CD4-positive, alpha-beta T cell treated with Interleukin-17A for 1 hour (primary cell): Measurements from ENCODE around the gene PLA1A.
A peak's percentile ranks its signal among the peaks of the same experiment; 100 is the strongest.
"Not testable (repeated sequence)": the region's sequence is repeated elsewhere in the genome, so short reads cannot be mapped to it uniquely, and the experiment has no call there.

Experiments used
- DNase-seq: peaks from one replicate; pipeline ENCODE4 v3.0.0-alpha.2; 2020

PLA1A gene, protein sequence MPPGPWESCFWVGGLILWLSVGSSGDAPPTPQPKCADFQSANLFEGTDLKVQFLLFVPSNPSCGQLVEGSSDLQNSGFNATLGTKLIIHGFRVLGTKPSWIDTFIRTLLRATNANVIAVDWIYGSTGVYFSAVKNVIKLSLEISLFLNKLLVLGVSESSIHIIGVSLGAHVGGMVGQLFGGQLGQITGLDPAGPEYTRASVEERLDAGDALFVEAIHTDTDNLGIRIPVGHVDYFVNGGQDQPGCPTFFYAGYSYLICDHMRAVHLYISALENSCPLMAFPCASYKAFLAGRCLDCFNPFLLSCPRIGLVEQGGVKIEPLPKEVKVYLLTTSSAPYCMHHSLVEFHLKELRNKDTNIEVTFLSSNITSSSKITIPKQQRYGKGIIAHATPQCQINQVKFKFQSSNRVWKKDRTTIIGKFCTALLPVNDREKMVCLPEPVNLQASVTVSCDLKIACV

DNA sequence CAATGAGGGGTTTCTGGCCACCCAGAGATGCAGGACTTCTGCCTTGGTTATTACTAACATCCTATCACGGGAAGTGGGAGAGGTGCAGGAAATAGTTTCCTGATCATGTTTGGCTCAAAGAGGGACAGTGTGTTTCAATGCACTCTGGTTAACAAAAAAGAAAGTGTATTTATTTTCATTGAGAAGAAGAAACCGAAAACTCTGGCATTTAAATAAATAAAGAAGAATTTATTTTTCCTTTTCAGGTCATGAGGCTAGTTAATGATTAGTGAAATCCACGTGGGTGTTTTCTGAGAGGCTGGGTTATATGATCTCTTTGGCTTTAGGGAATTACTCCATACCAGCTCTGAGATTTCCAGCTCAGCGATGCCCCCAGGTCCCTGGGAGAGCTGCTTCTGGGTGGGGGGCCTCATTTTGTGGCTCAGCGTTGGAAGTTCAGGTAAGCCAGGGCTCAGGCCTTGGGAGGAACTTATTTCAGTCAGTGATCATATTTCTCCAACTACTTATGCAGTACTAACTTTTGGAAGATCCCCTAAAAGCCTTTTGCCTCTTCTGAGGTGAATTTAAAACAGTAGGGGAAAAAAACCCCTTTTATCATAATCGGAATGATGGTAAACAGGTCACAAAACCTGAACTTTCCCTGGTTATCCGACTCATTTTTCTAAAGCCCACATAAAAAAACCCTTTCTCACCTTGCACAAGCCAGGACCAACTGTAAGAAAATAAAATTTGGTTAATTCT lies at the start of gene PLA1A:
Gene PLA1A (plus strand): TSS at position 338 of the 741 bp plus-strand sequence. CDS start 29 bp downstream, at position 367.
- no peak for DNase-seq

DNA sequence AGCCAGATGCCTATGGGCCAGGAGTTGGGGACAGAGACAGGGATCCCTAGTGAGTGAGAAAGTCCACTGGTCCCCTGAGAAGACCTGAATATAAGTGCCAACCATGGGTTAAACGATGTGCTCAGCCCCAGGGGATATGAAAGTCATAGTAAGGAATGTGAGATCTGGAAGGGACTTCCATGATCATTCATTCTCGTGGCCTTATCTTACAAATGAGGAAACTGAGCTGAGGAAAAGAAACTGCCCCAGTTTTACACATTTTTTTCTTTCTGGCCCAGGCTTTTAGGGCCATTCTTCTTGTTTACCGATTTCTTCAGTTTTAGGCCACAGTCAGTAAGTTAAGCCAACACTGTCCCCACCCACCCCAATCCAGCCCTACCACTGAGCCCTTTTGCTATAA lies 49.3 kb upstream of the PLA1A start:
- DNase-seq: no peak

DNA sequence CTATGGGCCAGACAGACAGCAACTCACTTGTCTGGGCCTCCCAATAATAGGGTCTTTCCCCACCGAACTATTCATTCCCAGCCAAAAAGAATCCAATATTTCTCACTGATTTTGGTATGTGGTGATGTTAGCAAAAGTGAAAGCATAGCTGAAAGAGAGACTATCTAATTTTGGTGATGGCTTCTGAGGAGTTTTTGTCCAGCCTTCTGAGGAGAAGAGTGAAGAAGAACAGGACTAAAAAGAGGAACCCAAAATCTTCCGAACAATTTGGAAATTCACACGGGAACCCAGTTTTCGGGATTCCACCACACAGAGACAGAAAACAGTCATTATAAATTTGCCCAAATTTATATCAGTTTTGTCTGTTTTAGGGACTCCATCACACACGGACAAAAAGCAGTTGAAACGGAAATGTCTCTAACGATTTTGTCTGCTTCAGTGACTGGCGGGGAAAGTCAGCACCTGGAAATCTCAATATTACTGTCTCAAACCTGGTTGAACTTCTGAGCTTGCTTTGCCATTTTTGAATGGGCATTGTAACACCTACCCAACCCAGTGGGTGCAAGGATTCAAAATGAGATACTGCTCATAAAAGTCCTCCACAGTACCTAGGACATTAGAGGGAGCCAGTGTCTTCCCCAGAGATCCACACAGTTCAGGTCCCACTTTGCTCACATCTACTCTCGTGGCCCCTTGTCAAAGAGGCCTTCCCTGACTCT lies 47.3 kb upstream of the PLA1A start:
- no peak for DNase-seq

DNA sequence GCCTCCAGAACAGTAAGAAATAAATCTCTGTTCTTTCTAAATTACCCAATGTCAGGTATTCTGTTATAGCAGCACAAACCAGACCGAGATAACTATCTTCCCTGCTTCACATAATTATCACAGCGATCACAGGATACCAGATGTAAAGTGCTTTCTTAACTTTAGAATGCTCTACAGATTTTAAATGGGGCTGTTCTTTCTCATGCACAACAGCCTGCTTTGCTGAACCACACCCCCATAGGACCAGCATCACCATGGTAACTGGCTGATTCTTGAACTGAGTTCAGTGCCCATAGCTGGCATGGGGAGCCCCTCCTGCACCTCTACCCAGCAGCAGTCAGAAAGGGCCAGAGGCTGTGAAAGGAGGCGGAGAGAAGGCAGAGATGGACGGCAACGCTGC lies 46.1 kb upstream of the PLA1A start:
- DNase-seq: no peak

DNA sequence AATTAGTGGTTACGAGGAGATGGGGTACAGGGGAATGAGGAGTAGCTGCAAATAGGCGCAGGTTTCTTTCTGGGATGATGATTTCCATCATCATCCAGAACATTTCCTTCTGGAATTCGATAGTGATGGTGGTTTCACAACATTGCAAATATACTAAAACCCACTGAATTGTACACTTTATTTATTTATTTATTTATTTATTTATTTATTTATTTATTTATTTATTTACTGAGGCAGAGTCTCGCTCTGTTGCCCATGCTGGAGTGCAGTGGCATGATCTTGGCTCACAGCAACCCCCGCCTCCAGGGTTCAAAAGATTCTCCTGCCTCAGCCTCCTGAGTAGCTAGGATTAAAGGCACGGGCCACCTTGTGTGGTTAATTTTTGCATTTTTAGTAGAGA lies 44.8 kb upstream of the PLA1A start:
- DNase-seq: not testable (repeated sequence)

DNA sequence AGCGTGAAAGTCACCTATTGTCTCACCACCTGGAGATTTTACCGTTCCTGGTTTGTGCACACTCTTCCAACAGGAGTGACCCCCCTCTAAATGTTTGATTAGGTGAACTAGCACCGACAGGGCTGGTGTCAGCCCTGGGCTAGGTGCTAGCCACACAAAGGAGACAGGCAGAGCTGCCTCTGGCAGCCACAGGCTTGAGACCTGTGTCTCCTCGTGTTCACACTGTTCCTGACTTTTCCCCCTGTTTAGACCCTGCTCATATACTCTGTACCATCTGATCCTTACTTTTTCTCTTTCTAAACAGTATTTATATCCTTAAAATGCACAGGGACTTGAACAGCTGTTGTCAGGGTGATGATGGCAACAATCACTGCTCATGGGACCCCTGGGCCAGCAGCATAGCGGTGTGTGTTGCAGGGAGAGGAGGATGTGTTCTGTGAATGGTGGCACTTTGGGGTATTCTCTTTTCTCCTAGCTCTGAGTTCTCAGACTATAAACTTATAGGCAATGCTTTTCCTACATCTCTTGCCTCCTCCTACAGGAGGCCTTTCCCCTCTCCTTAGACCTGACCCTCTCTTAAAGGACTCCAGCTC lies 43.8 kb upstream of the PLA1A start:
- no peak for DNase-seq

DNA sequence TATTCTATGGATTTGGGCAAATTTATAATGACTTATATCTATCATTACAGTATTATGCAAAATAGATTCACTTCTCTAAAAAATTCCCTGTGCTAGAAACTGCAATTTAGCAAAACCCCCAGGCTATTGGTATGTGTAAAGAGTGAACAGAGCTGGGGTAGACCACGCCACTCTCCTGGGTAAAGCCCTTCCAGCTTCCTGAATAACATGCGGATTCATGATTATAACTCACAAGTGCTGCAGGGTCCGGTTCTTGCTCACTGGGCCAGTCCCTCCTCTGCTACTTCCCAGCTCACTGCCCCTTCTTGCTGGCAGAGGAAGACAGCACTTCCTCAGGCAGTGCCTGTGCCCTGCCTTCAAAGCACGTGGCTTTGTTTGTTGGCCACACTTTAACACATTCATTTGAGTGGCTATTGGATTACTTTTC lies 42.4 kb upstream of the PLA1A start:
- peak; percentile 9 for DNase-seq

DNA sequence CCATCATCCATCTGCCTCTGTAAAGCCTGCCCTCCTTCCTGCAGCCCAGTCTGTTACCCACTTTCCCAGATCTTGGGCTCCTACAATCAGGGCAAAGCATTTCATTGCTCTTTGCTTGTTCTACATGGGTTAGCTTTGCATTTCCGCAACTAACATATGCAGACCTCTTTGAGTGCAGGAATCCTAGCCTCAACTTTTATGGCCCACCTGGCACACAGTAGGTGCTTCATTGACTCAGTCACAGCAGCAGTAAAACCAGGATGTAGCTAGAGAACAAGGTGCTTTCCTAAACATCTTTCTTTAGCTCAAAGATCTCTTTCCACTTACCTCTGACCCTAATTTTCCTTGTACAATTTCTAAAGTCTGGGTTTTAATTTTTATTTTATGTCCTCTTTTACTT lies 41.8 kb upstream of the PLA1A start:
- no peak for DNase-seq

DNA sequence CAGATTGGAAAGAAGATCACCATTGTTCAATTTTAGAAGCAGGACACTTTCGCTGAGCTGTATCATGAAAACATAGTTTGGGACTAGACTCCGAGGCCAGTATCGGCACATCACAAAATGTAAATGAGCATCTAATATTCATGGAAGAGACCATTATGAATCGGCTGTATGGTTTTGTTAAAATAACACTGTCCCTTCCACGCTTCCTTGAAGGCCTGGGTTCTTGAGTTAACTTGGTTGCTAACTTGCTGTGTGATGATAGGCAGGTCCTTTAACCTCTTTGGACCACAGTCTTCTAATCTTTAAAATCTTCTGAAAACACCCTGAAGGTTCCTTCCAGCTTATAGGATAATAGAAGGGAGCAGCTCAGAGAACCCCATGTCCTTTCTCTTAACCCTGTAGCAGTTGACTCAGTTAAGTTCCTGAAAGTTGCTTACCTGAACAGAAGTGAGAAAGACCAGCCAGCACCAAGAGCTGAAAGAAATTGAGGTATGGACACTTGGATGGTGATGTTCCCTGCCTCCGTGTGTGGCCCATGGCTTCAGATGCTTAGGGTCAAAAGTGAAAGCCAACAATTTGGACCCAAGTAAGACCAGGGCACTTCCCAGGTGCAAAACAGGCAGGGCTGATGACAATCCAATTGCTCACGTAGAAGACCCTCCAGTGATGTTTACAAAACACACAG lies 40.4 kb upstream of the PLA1A start:
- DNase-seq: no peak

DNA sequence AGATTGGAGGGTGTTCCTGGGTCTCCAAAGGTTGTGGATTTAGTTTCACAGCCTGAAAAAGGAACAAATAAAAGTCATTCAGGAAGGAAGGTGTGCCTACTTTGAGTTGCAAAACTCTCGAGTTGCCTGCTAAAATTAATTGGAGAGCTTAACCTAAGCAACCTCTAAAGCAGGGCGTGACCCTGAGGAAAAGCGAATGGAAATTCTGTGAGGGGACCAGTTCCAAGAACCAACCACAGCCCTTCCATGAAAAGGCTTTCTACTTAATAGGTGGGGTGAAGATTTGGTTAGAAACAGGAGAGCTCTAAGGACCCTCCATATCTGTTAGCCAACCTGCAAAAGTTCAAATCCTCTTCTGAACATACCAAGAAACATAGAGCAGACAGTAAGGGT lies 39.8 kb upstream of the PLA1A start:
- DNase-seq: no peak

DNA sequence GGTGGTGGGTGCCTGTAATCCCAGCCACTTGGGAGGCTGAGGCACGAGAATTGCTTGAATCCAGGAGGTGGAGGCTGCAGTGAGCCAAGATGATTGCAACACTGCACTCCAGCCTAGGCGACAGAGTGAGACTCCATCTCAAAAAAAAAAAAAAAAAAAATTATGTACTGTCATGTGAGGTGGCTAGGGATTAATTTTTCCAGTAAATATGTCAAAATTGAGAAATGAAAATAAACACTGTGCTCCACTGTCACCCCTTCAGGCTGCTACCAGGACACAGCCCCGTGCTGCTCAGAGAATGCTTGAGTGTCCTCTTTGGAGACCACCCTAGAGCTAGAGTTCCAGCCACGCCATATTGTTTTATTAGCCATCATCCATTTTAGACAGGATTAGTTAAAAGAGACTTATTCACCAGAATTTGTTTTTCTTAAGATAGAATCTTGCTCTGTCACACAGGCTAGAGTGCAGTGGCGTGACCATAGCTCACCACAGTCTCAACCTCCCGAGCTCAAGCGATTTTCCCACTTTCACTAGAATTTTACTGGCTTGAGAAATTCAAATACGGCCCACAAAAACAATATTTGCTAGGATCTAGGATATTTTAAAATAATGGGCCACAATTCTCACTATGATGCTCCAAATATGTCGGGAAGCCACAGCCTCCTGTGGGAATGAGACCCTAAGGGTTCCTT lies 38.9 kb upstream of the PLA1A start:
- DNase-seq: no peak

DNA sequence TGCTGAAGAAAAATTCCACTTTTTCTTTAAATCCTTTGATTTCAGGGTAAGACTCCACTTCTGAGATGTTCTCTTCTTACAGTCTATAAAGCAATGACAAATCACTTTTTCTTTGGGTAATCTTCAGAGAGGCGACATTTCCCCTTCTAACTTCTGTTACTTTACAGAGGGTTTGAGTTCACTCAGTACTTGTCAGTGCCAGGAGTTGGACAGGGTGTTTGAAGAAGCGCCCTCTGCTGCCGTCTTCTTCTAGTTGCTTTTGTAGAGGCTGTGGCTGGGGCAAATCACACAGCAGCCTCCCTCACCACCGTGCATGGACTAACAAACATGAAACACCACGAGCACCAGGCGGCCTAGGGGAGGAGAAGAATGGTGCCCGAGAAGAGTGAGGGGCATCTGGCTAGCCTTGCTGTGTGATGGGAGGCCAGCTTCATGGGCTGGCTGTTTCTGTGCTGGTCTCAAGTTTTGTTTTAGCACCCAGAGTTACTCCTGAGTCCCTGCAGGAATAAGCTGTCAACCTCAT lies 38.2 kb upstream of the PLA1A start, which contains the start of gene CD80:
Gene CD80 (minus strand): TSS at position 174 of the 523 bp plus-strand sequence. CDS start 1,886 bp downstream, outside the sequence.
- peak; percentile 69 for DNase-seq

DNA sequence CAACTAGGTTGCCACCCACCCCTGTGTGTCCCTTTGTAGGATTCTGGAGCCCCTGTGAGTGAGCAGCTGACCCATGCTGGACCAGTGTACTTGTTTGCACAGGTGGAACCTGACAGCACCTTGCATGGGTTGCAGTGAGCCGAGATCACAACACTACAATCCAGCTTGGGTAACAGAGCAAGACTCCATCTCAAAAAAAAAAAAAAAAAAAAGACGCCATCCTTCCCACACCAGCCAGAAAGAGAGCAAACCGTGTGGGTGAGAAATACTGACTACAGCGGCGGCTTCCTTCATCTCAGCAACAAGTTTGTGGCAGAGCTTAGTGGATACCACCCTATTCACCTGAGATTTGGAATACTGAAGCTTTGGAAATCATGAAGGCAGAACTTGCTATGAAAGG lies 37.5 kb upstream of the PLA1A start:
- no peak for DNase-seq

DNA sequence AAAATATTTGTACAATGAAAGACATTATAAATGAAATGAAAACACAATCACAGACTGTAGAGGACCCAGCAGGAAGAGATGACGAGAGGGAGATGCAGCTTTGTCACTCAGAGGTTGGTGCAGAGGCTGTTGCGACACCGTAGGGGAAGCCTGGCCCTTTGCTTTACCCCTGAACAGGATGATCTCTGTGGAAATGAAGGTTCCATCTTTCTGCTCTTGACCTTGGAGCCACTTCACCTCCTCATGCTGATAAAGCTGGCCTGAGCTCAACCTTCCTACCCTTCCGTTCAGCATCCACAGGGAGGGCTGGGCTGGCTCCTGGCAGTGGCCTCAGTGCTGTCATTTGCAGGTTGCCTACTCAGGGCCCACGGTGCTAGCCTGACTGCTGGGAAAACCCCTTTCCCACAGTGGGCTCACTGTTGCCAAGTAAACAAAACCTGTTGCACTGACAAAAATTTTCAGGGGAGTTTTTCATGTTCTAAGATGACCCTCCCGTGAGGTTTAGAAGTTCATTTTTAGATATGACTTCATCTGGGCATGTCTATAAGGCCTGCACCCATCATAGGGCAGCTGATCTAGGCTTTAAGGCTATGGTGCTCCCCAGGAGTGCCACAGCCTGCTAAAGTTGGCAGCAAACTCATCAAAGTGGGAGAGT lies 35.3 kb upstream of the PLA1A start:
- DNase-seq: peak; percentile 74

DNA sequence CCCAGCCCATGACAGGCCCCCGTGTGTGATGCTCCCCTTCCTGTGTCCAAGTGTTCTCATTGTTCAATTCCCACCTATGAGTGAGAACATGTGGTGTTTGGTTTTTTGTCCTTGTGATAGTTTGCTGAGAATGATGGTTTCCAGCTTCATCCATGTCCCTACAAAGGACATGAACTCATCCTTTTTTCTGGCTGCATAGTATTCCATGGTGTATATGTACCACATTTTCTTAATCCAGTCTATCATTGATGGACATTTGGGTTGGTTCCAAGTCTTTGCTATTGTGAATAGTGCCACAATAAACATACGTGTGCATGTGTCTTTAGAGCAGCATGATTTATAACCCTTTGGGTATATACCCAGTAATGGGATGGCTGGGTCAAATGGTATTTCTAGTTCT lies 34.4 kb upstream of the PLA1A start:
- DNase-seq: not testable (repeated sequence)

DNA sequence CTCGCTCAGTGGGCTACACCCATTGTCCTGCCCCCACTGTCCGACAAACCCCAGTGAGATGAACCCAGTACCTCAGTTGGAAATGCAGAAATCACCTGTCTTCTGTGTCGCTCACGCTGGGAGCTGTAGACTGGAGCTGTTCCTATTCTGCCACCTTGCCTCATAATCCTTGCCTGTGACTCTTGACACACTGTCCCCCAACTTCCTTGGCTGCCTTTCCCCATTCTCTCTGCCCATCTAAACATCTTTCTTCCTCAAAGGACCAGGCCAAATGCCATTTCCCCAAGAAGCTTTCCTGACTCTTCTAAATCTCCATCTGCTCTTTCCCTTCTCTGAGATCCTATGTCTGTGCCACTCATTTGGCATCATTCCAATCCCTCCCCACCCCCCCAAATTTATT lies 28.5 kb upstream of the PLA1A start:
- DNase-seq: no peak

DNA sequence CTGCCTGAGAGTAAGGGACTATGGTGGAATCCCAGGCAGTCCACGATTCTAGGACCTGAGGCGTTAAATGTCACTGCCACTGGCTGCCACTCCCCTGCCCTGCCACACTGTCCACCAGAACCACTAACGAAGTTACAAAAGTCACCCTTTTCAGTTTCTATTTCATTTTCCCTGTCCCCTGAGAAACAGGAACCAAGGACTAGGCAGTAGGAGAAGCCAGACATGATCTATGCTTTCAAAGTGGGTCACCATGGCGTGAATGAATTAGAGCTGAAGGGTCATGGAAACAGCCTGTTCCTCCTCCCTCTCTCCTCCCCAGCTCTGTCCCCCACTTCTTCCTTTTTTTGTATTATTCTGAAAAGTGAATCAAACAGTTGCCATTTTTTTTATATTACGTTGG lies 27.5 kb upstream of the PLA1A start:
- peak; percentile 33 for DNase-seq

DNA sequence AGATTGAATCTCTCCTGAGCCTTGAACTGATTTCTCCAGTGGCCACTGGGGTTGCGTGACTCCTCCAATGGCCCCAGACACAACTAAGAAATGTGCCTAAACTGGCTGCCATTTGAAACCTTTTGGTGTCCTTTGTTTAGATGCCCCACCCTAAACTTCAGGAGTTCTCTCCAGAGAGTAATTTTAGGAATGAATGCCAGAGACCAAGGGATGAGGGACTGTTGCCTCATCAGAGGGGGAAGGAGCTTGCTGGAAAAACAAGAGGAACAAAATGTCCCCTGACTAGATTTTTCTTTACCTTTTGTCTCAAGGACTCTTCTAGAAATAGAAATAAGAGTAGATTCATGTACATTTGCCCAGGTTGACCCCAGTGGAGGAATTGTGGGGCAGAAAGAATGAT lies 26.5 kb upstream of the PLA1A start:
- DNase-seq: no peak

DNA sequence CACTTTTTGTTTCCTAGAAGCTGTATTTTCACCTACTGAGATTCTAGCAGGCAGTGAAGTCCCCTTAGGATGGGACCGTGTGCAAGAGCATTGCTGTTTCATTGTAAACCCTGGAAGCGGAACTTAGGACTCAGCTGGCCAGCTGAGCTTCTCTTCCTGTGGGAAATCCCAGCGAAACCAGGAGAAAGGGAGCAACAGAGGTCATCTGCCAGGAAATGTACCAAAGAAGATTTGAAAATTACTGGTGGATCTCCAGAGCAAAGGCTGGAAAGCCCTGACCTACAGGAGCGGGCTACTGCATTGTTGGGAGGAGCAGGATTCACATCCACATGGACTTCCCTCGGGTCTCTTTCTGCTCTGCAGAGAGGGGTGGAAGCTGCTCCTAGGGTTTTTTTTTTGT lies 26.0 kb upstream of the PLA1A start:
- no peak for DNase-seq

DNA sequence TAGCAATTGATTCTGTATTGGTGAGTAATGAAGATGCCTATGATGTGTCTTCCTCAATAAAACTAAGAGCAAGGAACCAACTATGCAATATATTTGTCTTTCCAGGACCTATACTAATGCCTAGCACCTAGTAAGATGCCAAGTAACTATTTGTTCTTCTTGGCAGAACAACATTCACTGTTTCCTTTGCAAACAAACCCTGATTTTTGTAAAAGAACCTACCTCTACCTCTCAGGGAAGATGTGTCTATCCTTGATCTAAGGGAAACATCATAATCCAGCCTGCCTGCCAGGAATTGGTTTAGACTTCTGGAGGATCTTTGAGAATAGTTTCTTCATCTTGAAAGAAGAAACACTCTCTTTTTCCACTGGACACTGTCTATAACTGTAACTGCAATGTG lies 22.2 kb upstream of the PLA1A start:
- DNase-seq: no peak
